HG03558 (cell line): ENCODE results near the gene IAPP.
"Not testable (repeated sequence)": the region's sequence is repeated elsewhere in the genome, so short reads cannot be mapped to it uniquely, and the experiment has no call there.

Experiments used
- ATAC-seq: cut with Tn5 transposase; IDR thresholded peaks from one replicate; pipeline ENCODE4 v1.9.1; 2021; ENCODE audit warnings: moderate number of reproducible peaks; ENCODE audit not compliant: unreplicated experiment; ENCODE audit errors: extremely low read depth

The IAPP gene

DNA sequence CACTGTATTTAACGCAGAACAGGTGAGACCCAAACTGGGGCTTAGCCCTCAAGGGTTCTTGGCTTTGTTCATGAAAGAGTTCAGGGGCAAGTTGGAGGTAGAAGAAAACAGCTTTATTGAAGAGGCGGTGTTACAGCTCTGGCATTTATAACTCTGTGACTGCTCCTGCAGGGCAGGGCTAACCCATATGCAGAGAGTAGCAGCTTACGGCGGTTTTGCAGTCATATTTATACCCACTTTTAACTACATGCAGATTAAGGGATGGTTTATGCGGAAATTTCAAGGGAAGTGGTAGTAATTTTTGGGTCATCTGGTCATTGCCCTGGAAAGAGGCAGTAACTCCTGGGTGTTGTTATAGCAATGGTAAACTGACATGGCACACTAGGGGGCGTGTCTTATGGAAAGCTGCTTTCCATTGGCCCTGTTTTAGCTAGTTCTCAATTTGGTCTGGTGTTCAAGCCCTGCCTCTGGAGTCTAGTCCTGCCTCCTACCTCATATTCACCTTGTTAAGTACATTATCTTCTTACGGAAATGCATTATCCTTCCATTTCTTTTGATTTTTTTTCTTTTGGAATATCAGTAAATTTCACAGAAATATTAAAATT, 1.8 kb upstream of the IAPP start:
- ATAC-seq, result no peak

DNA sequence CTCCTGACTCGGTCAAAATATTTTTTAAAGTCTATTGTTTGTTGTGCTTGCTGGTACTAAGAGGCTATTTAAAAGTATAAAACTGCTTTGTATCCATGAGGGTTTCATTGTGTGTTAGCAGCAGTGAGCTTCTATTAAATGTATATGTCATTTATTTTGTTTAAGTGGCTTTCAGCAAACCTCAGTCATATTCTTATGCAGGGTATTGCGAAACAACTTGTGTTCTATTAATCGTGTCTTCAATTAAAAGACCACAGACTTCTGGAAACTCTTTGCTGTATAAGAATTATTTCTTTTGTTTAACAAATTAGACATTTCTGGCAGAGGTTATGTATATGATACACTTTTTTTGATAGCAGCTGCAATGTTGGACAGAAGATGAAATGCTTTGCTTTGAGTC, 6.5 kb downstream of the IAPP start:
- no peak for ATAC-seq

DNA sequence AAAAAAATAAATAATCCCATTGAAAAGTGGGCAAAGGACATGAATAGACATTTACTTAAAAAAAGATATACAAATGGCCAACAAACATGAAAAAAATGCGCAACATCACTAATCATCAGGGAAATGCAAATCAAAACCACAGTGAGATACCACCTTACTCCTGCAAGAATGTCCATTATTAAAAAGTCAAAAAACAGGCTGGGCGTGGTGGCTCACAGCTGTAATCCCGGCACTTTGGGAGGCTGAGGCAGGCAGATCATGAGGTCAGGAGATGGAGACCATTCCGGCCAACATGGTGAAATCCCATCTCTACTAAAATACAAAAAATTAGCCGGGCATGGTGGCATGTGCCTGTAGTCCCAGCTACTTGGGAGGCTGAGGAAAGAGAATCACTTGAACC, 8.6 kb downstream of the IAPP start:
- ATAC-seq, result not testable (repeated sequence)

DNA sequence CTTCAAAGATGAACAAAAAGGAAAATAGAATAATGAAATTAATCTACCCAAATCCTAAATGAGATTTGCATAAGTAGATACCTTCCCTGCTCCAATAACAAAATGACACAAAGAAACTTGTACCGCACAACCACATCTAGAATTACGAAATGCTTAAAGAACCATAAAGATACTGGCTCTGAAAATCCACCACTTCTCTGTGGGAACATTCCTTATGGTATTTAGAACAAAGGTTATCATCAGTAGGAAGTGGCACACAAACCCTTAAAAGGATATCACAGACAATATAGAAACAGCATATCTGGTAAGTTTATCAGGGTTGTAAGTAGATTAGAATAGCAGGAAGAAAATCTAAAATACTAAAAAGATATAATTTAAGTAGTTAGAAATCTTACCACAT, 11.6 kb downstream of the IAPP start:
- ATAC-seq, result no peak

DNA sequence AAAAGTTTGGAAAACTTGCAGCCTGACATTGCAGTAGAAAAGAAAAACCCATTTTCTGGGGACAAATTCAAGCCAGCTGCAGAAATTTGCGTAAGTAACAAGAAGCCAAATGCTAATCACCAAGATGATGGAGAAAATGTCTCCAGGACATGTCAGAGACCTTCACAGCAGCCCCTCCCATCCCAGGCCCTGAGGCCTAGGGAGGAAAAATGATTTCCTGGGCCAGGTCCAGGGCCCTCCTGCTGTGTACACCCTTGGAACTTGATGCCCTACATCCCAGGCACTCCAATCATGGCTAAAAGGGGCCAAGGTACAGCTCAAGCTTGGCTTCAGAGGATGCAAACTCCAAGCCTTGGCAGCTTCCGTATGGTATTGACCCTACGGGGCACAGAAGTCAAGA, 14.5 kb downstream of the IAPP start:
- no peak for ATAC-seq

DNA sequence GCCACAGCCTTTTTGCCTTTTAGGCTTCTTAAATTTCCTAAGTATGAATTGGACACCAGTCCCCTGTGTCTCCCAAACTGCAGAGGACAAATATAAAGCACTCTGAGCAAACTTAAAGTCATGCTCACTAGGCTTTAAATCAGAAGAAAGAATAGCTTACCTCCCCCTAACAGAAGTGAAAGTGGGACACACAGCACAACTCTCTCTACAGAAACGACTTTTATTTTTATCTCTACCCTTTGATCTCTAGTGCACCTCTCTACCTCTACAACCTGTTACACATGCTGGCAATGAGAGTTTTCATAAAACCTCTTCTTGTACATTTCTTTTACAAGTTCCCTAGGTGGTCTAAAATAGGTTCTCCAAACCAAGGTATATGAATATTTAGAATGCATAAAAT, 19.7 kb downstream of the IAPP start:
- no peak for ATAC-seq

DNA sequence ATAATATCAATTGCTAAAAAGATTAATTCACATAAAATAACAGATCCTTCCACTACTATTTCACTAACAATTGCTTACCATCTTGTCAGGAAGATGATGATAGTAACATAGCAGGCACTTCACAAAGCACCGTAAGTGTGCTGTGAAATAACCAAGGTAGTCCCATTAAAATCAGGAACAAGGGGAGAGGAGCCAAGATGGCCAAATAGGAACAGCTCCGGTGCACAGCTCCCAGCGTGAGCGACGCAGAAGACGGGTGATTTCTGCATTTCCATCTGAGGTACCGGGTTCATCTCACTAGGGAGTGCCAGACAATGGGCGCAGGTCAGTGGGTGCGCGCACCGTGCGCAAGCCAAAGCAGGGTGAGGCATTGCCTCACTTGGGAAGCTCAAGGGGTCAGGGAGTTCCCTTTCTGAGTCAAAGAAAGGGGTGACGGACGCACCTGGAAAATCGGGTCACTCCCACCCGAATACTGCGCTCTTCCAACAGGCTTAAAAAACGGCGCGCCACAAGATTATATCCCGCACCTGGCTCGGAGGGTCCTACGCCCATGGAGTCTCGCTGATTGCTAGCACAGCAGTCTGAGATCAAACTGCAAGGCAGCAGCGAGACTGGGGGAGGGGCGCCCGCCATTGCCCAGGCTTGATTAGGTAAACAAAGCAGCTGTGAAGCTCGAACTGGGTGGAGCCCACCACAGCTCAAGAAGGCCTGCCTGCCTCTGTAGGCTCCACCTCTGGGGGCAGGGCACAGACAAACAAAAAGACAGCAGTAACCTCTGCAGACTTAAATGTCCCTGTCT, 22.3 kb downstream of the IAPP start:
- ATAC-seq, result not testable (repeated sequence)

DNA sequence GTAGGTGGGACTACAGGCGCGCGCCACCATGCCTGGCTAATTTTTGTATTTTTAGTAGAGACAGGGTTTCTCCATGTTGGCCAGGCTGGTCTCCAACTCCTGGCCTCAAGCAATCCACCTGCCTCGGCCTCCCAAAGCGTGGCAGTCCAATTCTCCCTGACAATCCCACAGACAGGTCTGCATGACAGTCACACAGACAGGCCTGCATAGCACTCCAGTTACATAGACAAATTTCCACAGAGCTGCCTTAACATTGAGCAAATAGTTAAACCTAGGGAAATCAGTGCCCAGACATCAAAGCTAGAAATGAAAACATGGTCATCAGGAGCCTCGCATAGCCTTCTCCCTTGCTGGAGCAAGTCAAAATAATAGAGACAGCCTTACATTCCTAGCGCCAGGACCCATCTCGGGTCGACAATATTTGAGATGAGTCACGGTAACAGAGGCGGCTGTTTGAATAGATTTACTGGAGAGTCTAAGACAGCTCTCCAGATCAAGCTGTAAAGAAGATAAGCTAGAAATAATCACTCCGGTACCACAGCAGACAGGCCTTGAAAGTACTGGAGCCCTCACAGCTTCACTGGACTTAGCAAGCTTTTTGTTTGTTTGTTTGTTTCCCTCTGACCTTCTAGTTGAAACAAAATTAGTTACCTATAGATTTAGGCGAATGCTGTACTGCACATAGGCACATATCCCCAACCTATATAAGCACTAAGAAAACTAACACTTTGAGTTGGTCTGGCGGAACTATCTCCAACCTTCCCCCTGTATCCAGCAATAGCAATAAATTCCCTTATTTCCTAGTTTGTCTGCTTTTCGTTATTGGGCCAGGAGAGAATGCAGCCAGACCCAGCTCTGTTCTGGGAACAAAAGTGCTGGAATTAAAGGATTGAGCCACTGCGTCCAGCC, 40.9 kb downstream of the IAPP start:
- no peak for ATAC-seq

DNA sequence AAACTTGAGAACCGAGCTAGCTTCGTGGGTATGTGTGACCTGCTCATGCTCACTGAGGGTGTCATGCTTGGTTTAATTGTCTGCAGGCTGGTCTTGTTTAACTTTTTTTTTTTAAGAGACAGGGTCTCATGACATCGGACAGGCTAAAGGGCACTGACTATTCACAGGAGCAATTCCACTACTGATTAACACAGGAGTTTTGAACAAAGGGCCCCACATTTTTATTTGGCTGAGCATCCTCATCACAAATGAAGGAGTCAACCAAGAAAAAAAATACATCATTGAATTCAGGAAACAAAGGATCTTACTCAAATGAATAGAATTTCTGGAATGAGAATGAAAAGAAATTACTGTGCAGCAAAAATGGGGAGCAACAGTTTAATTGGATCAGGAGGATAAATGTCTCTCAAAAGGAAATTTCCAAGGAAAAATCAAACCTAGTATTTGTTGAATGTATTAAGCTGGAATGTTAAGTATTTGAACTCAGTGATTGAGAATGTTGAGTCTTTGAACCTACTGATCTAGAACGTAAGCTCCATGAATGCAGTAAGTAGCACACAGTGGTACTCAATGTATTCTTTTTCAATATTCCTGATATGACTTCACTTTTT, 43.9 kb downstream of the IAPP start:
- ATAC-seq, result no peak

DNA sequence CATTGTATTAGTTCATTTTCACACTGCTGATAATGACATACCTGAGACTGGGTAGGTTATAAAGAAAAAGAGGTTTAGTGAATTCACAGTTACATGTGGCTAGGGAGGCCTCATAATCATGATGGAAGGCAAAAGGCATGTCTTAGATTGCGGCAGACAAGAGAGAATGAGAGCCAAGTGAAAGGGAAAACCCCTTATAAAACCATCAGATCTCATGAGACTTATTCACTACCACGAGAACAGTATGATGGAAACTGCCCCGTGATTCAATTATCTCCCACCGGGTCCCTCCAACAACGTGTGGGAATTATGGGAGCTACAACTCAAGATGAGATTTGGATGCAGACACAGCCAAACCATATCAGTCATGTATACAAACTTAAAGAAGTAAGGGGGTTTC, 45.7 kb downstream of the IAPP start:
- not testable (repeated sequence) for ATAC-seq

DNA sequence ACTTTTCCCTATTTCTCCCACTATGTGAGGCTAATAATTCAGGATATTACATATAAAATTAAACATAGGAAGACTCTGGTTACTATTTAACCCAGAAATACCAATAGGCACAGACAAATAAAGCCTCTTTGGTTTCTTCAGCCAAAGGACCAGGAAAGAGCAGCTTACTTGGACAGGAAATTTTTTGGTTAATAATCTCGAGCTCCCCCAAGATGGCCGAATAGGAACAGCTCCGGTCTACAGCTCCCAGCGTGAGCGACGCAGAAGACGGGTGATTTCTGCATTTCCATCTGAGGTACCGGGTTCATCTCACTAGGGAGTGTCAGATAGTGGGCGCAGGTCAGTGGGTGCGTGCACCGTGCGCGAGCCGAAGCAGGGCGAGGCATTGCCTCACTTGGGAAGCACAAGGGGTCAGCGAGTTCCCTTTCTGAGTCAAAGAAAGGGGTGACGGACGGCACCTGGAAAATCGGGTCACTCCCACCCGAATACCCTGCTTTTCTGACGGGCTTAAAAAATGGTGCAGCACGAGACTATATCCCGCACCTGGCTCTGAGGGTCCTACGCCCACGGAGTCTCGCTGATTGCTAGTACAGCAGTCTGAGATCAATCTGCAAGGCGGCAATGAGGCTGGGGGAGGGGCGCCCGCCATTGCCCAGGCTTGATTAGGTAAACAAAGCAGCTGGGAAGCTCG, 46.5 kb downstream of the IAPP start:
- not testable (repeated sequence) for ATAC-seq

DNA sequence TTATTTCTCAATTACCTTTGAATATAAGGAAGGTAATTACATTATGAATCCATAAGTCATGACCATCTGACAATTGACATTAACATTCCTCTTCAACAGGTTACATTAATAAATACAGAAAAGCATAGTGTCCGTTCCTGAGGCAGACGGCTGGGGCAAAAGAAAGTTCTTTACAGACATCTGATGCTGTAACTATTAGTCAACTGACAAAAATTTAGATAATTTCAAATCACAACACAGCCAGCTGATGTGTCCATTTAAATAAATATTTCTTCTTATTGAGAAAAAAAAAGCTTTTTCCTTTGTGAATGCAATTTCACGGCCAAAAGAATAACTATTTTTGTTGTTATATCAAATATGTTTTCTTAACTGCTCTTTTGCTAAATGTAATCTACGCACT, 55.5 kb downstream of the IAPP start:
- ATAC-seq, result no peak
